ENCODE data around the gene CCNL2.
"Not testable (repeated sequence)": the region's sequence is repeated elsewhere in the genome, so short reads cannot be mapped to it uniquely, and the experiment has no call there.

The CCNL2 gene

GRCh38 chr1:1399187-1399871 is at the start of gene CCNL2:
Gene CCNL2 (minus strand): TSS chr1:1399335. CDS start chr1:1399306, 29 bp downstream.
- peak; percentile 98 for DNase-seq

DNA sequence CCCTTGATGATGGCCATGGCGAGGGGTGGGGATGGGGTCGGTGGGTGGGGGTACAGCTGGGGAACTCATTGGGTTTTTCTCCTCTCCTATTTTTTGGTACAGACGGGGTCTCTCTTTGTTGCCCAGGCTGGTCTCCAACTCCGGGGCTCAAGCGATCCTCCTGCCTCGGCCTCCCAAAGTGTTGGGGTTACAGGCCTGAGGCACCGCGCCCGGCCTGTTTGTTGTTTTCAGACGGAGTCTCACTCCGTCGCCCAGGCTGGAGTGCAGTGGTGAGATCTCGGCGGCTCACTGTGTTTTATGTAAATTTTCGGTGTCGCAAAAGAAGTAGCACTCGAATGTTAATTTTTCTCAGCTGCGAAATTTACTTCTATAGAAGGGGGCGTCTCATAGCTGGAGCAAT is 47.5 kb upstream of the CCNL2 start:
- DNase-seq = not testable (repeated sequence)

GRCh38 chr1:1442069-1442770 is 43.1 kb upstream of the CCNL2 start:
- DNase-seq = no peak

DNA sequence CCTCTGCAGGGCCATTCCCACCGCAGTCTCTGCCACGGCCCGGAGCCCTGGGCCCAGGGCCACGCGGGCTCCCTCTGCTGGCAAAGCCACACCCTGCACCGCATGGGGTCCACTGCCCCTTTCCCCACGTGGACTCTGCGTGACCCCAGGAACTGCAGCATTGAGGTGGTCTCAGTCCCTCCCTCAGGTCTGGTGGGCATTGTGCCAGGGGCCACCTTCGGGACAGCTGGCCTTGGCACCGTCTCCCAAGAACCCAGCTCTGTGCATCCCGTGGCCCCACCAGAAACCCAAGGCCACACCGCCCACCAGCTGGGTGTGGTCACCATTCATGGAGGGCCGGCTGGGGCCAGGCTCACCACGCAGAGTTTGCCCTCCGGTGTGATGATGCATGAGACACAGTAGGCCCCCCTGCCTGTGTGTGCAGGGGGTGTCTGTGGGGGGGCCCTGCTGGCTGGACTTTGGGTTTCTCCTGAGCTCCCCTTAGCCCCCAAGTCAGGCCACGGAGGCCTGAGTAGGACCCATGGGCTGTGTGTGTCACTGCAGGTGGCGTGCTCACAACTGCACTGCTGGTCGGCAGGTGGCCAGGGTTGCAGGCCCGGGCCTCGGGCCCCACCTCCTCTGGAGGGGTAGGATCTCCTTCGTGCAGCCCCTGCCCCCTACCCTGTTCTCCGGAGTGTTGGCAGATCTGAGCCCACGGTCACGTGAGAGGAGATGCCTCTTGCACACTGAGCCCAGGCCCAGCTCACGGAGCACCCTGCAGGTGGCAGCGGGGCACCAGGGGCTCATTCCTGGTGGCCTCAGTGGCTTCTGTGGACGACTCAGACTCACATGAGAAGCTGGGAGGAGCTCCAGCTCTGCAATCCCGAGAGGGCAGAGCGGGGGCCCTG is 42.1 kb upstream of the CCNL2 start:
- DNase-seq = peak; percentile 76

DNA sequence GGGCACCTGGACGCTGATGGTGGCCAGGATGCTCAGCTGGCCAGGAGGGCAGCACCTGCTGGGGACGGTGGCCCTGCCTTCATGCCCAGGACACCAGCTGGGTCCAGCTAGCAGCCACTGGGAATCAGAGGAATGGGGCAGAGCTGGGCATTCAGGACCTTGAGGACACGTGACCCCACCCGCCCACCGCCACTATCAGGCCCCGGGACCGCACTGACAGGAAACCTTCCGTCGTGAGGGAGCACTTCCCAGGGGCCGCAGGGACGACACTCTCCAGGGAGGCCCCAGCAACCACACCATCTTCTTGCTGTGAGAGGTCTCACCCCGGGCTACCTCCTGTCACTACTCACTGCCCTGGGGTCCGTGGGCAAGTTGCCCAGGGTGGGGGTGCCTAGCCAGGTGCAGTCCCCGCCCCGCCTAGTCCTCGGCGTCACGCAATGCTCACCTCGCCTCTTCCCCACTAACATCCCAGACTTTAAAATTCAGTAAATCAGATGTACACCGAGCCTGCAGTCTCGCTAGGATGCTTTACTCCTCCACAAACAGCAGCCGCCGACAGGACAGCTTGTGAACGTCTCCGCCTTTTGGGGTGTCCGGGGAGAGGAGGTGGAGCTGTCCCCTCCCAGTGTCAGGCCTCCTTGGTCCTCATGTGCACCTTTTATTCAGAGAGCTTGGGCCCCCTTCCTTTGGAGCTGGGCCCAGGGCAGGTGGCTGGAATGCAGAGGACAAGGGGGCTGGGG is 41.3 kb upstream of the CCNL2 start:
- DNase-seq = no peak

DNA sequence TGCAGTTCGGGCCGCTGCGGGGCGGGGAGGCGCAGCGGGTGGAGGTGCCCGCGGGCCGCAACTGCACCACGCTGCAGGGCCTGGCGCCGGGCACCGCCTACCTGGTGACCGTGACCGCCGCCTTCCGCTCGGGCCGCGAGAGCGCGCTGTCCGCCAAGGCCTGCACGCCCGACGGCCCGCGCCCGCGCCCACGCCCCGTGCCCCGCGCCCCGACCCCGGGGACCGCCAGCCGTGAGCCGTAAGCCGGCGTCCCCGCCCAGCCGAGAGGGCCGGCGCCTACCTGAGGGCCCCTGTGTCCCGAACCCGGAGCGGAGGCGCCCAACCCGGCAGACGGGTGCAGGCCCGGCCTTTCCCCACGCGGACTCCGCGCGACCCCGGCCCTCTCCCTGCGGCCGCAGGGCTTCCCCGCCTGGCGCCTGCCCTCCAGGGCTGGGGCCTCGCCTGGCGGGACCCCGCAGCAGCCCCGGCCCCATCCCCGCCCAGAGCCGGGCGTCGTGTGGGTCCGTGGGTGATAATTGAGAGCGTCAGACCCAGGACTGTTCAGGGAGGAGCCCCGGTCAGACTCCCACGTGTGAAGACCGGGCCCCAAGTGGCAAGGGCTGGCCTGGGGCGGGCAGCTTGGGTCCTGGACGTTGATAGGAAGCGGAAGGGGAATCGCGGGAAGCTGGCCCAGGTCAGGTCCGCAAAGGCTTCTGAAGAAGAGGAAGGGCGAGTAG is 40.6 kb upstream of the CCNL2 start:
- no peak for DNase-seq

DNA sequence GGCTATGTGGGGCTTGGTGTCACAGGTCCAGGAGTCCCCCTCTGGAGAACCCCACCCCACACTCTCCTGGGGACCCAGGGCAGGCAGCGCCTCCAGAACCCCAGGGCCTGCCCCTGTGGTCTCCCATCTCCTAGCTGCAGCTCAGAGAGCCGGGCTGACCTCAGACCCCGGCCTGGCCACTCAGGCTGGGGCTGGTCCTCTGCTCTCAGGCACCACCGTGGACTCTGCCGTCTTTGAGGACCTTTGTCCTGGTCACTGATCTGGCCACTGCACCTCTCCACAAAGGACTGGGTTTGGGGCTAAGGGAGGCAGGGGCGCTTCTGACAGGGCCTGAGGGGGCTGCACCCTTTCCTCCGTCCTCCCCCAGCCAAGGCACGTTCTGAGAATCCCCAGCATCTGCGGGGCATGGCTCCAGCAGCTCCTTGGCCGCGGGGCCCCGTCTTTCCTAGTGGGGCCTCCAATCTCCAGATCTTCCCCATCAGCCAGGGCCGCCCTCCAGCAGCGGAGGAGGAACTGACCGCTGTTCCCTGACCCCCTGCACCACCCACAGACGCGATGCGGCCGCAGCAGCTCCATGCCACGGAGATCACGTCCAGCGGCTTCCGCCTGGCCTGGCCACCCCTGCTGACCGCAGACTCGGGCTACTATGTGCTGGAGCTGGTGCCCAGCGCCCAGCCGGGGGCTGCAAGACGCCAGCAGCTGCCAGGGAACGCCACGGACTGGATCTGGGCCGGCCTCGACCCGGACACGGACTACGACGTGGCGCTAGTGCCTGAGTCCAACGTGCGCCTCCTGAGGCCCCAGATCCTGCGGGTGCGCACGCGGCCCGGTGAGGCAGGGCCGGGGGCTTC is 39.6 kb upstream of the CCNL2 start:
- DNase-seq = no peak

- DNase-seq = no peak
These were observed 38.8 kb upstream of the CCNL2 start for GRCh38 chr1:1437904-1438376.

GRCh38 chr1:1437033-1437903 is 38.1 kb upstream of the CCNL2 start:
- DNase-seq = no peak

- no peak for DNase-seq
These were observed 37.5 kb upstream of the CCNL2 start for GRCh38 chr1:1436630-1437032.

DNA sequence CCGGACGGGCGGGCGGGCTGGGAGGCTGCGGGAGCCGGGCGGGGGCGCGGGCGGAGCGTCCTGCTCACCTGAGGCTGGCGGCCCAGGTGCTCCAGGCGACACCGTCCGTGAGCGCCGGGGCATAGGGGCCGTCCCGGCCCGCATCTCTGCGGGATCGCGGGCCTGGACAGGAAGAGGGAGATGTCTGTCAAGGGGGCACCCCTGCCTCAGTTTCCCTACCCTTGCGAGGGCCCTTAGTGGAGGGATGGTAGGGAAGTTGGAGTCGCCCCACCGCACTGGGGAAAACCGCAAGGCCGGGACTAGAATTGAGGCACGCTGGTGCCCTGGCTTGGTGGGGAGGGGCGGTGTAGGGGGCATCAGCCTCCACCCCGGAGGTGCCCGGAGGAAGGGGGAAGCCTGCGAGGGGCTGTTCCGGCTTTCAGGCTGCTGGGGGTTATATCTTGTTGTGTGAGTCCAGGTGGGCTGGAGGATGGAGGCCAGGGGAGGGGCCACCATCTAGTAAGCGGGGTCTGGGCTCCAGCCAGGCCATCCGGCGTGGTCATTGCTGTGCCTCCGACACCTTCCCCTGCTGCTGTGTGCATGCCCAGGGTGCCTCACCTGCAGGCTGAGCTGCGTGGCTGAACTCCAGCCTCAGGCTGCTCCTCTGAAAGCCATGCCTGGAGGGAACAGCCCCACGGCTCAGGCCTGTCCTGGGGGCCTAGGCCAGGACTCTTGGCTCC is 36.9 kb upstream of the CCNL2 start:
- DNase-seq = no peak

DNA sequence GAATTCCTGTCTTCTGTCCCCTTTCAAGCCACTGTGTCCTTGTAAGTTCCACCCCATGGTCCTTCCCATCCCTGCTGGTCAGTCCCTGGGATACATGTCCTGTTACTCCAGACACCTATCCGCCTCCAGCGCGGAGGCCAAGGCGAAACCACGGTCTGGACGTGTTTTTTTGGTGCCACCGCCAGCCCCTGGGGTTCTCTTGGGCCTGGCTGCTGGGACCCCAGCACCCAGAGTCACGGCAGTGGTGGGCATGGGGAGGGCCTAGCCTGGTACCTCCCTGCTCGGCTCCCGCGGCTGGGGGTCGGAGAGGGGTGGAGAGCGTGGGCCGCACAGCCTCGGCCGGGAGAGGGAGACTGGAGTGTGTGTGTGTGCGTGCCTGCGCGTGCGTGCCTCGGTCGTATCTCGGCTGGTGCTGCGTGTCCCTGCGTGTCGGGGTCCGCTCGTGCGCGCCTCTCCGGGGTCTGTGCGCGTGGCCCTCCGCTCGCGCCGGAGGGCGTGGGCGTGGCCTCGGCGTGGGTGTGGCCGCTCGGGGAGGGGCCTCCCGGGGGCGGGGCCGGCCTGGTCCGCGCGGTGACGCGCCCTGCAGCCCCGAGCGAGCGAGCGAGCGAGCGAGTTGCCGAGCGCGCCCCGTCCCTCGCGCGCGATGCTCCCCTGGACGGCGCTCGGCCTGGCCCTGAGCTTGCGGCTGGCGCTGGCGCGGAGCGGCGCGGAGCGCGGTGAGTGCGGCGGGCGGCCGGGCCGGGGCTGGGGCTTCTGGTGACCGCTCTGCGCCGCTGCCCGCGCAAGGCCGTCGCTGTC is 36.2 kb upstream of the CCNL2 start, which contains the start of gene VWA1:
Gene VWA1, plus strand, starts transcription at position 585 of the 798 bp plus-strand sequence. Its CDS starts 59 bp downstream, at position 644.
- peak; percentile 72 for DNase-seq

GRCh38 chr1:1434824-1435105 is 35.6 kb upstream of the CCNL2 start:
- no peak for DNase-seq

GRCh38 chr1:1434131-1434823 is 35.1 kb upstream of the CCNL2 start:
- DNase-seq = peak; percentile 43

DNA sequence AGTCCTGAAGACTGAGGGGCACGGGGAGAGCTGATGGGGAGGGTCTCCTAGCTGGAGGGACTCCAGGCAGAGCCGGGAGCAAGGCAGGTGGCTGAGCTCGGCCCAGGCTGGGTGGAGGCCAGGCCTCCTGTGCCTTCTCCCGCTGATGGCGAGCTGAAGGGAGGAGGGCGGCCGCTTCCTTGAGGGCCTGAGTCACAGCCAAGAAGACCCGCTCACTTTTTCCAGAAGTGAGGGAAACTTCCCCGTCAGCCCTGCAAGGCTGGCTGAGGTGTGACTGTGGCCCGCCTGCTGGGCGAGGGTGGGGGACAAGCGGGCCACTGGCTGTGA is 34.6 kb upstream of the CCNL2 start:
- DNase-seq = peak; percentile 34

GRCh38 chr1:1432951-1433803 is 34.0 kb upstream of the CCNL2 start:
- no peak for DNase-seq

Measured in hematopoietic multipotent progenitor cell treated with erythropoietin and hydrocortisone succinate and interleukin-3 and kit ligand, for 6 days (in vitro differentiated cells).